Right ventricle myocardium inferior (tissue), 1 donor: ENCODE results near the gene SHC4. TPM values are rescaled to one million over a fixed set of nuclear protein-coding genes. Genes with fewer than 3 reads are reported as not detected.
A peak's percentile ranks its signal among the peaks of the same experiment; 100 is the strongest.
"Not testable (repeated sequence)": the region's sequence is repeated elsewhere in the genome, so short reads cannot be mapped to it uniquely, and the experiment has no call there.

Experiments
- ATAC-seq: fragments of 200-7000 bp; cut with Tn5 transposase; one replicate; pipeline ENCODE4 v1.9.1; 2020; ENCODE audit warnings: mild to moderate bottlenecking, moderate library complexity
- DNase-seq: peaks from one replicate; pipeline ENCODE4 v3.0.0; 2021; ENCODE audit errors: missing footprints
- intact Hi-C: fragments of 100-400 bp; cut with DNase I; formaldehyde crosslinking; loops from one replicate; pipeline ENCODE4 v1.11.0; 2022
- total RNA-seq: library from RNA; stranded (reverse); fragmentation: NEBNext Ultra II Directional; extraction: Animal tissue kit (Norgen Biotek cat#: 25700); gene quantifications from one replicate; pipeline ENCODE4 v1.2.1, GENCODE V29; 2021
- donor health status: DM: no; HTN: yes; CAD: no; lungs with severe emphysema.

The SHC4 gene
- total RNA-seq, 1 donor from 2014 or later = 1.5 TPM

DNA sequence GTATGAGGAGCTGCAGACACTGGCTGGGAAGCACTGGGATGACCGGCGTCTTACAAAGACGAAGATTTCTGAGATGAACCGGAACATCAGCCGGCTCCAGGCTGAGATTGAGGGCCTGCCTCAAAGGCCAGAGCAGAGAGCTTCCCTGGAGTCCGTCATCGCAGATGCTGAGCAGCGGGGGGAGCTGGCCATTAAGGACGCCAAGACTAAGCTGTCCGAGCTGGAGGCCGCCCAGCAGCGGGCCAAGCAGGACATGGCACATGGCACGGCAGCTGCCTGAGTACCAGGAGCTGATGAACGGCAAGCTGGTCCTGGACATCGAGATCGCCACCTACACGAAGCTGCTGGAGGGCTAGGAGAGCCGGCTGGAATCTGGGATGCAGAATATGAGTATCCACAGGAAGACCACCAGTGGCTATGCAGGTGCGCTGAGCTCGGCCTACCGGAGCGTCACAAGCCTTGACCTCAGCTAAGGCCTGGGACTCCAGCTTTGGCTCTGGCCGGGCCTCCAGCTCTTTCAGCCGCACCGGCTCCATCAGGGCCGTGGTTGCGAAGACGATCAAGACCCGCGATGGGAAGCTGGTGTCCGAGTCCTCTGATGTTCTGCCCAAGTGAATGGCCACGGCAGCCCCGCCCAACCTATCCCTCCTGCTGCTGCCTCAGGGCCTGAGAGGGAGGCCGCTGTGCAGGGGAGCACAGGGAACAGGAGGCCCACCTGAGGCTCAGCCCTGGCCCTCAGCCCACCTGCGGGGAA, 9.2 kb upstream of the SHC4 start:
- ATAC-seq = no peak
- no peak for DNase-seq
- intact Hi-C loops = no loop called here

DNA sequence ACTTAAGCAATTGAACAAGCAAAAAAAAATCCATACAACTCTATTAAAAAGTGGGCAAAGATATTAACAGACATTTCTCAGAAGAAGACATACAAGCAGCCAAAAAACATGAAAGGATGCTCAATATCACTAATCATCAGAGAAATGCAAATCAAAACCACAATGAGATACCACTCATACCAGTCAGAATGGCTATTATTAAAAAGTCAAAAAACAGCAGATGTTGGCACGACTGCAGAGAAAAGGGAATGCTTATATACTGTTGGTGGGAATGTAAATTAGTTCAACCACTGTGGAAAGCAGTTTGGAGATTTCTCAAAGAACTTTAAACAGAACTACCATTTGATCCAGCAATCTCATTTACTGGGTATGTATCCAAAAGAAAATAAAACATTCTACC, 7.2 kb upstream of the SHC4 start:
- ATAC-seq, DNase-seq, intact Hi-C loops: not testable (repeated sequence)

DNA sequence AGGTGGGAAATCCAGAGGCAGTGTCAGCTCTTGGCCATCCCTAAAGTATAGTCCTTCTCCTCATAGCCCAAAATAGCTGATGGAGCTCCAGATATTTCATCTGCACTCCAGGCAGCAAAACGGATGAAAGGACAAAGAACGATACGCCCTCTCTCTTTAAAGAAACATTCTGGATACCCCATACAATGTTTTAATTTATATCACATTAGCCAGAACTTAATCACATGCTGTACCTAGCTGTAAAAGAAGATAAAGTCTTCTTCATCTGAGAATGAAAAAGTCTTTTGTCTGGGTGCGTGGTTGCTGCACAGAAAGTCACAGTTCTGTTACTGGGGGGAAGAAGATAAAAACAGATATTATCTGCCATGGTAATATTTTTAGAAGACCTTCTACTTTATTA, 4.3 kb upstream of the SHC4 start:
- DNase-seq = no peak
- ATAC-seq = no peak
- intact Hi-C loops = no loop called here

DNA sequence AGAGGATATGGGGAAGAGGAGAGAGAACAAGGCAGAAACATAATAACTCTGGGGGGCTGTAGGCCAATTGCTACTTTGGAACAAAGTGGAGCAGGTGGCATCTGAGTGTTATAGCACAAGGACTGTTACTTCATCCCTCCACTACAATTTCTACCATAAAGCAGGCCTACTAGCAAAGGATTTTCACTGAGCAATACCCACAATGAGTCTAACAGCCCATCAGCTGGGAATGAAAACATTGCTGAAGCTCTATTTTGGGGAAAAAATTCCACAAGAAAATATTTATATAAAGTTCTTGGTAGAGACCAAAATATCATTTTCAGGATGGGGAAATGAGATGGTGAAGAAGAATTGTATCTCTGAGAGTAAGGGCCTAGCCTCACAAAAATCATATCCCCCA, 3.6 kb upstream of the SHC4 start:
- ATAC-seq = no peak
- intact Hi-C loops = no loop called here
- DNase-seq = no peak

DNA sequence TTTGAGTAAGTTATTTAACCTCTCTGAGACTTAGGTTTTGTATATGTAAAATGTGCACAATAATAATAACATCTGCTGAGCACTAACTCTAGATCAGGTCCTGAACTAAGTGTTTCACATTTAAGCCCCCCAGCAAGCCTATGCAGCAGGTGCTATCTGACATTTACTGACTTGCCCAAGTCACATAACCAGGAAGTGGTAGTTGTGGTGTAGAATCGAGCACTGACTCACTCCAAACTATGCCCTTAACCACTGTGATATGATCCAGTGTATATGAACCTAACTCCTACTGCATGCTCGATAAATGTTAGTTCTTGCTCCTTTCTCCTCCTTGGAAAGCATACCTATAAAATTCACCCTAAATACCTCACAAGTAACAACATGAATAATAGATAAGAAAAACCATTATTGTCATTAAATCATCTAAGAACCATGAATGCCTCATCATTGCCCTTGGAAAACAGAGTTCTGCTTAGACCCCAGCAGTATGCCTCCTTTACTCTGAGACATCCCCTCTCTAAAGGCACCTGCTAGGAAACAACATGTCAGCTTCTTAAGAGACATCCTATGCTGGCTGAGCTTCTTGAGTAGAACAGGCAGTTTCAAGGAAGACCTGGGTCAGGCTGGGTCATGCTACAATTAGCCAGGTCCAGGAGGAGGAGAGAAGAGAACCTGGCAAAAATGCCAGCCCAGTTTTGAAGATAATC, 3.0 kb upstream of the SHC4 start:
- intact Hi-C loops = no loop called here
- DNase-seq (no peak), ATAC-seq (no peak)

DNA sequence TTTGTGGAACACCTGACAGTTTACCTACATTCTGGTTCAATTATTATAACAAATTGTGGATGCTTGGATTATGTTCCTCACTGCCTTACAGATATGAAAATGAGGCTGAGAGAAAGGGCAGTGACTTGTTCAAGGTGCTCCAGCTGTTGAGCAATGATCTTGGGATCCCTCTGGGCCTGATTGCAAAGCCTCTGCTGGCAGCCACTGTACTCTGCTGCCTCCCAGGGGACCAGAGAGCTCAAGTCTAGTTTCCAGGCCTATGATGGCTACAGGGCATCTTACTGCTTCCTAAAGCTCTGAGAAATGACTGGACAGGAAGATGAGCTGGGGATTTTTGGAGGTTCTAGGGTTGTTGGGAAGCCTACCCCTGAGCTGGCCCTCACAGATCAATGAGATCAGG, 2.3 kb upstream of the SHC4 start:
- ATAC-seq (no peak), DNase-seq (no peak)
- intact Hi-C loops = no loop called here

DNA sequence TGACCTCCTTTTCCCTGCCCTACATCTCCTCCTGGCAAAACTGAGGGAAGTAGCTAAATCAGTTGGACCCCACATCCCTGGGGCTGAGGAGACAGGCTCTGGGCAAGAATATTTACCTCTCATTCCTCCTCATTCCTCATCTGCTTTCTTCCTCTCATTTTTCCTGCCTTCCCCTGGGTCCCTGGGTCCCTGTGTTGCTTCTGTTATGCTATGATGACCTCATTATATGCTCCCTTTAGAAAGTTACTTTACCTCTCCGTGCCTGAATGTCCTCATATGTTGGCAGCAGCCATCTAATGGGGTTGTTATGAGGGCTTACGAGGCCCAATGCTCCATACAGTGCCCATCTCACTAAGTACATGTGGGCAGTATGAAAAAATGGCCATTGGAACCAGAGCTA, 1.2 kb upstream of the SHC4 start:
- no peak for DNase-seq
- ATAC-seq = no peak
- intact Hi-C loops = no loop called here

DNA sequence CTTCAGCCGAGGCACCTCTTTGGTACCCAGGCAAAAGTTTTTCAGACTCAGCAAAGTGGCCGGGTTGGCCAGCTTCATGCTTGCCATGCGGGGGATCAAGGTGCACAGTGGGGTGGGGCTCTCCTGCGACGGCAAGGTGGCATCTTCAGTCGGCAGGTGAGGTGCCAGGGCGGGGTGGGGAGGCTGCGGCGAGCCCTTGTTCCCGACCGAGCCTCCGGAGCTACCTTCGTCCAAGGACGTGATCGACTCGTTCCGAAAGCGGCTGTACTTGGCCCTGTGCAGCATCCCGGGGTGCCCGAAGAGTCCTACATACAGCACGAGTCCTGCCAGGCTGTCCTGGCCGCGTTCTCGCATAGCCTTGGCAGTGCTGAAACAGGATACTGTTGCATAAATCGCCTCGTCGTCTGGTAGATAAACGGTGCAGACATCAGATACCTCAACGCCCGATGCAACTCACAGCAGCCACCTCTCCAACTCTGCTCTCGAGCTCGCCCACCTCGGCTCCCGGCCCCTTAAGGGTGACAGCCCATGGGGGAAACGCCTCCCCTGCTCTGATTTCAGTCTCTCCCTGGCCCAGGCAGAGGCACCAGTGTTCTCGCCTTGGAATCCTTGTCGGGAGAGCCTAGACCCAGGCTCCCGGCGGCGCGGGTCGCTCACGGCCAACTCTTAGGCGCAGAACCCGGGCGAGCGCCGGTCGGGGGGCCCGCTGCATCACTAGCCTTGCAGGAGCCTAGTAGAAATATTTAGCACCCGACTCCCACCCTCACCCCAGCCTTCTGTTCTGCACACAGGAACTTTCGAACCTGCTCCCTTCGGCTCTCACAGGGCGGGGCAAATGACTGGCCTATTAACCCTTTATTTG, 826 bp downstream of the SHC4 start:
- DNase-seq = peak; percentile 78
- intact Hi-C loops = loop anchor here (2.0 kb wide), 1 partner anchor 84 kb away; the partner anchor contains the start of gene EID1
- ATAC-seq = peak; percentile 81

DNA sequence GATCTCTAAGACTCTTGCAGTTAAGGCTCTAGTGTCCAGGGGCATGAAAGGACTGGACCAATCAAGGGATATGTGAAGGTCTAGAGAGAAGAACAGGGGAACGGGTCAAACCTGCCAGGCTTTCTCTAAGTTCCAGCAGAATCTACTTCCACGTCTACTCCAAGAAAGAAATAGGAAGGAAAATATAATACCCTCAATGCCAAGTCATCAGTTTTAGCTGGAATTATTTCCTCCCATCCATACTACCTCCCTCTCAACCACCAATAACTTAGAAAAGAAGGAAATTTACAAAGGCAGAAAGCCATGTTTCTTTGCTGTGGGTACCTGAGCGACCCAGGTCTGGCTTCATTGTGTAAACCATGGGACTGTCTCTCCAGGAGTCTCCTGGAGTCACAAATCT, 7.8 kb downstream of the SHC4 start:
- no peak for ATAC-seq
- DNase-seq = no peak
- intact Hi-C loops = no loop called here

DNA sequence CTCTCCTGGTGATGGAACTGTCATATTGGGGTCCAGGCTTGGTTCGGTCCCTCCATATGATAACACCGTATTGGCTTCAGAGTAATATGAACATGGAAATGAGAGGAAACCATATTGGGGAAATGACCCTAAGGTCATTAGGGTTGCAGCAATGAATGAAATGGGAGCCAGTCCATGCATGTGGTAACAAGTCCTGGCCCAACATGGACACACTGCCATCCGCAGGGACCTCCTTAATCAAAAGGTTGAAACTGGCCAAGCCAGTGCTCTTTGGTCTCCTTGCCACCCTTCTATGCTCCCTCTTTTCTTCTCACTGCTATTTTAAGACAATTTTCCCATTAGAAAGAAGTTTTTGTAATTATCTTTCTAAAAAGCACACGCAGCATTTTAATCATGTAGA, 8.3 kb downstream of the SHC4 start:
- no peak for ATAC-seq
- intact Hi-C loops = no loop called here
- DNase-seq = no peak

DNA sequence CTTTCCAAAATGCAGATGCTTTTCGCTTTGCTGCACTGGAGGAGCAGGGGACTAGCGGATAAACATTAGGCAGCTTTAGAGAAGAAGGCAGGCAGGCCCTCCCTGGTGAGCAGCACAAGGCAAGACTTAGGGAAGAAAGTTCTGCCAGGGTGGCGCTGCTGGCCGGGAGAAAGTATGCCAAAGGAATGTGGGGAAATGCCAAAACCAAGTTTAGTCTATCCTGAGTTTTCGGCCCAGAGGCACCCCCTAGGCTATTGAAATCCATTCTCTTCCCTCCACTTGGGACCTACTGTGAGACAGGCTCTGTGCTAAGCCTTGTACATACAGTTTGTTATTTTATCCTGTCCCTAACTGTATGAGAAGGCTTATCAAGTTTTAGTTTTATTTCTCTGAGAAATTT, 9.2 kb downstream of the SHC4 start:
- DNase-seq = no peak
- peak; percentile 54 for ATAC-seq
- intact Hi-C loops = no loop called here

DNA sequence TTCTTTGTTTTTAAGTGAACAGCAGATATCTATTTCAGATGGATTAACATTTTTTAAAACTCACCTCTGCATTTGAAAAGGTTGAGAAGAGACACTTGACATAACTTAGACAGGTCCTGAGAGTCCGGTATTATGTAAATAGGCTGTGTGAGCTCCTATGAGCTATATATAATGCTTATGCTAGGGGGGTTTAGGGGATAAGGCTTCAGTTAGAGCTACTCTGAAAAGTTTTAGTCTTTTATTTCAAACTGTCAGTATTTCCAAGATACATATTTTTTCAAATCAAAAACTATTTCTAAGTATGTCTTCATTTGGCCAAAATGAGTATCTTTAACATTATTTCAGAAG, 16.9 kb downstream of the SHC4 start:
- intact Hi-C loops = no loop called here
- no peak for ATAC-seq
- DNase-seq = no peak

DNA sequence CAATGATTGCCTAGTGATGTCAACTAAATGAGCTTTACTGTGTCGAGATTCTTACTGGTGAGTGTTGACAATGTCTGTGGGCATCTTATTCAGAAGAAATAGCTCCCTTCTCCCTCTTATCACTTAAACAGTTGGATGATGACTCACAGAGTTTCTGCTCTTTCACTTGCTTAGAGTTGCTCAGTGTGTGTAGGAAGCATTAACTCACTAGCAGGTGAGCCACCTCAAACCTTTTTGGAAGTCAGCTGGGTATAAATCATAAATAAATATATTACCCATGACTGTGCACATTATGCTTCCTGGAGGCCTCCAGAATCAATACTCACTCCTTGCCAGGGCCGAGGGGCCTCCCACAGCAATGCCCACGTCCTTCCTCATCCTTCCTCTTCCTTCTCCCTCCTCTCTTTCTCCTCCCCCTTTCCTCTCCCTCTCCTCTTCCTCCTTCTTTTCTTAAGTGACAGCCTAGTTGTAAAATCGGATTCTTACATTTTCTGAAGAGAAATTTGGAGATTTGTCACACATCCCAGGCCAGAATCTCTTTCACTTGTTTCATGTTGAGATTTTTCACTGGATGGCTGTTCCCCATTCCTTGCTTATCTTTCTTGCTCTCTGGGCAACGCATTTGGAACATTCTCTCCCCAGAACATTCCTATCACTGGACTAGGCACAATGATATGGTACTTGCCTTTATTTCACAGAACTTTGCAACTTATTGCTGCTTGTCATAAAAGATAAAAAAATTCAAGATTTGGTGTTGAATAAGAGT, 17.5 kb downstream of the SHC4 start:
- no peak for DNase-seq
- intact Hi-C loops = no loop called here
- ATAC-seq = peak; percentile 36

DNA sequence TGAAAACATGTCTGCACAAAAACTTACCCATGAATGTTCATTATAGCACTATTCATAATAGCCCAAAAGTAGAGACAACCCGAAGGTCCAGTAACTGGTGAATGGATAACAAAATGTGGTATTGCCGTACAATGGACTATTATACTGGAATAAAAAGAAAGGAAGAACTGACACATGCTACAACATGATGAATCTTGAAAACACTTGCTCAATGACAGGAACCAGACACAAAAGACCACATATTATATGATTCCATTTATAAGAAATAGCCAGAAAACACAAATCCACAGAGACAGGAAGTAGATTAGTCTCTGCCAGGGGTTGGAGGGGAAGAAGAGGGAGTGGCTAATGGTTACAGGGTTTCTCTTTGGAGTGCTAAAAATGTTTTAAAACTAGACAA, 18.3 kb downstream of the SHC4 start:
- peak; percentile 48 for ATAC-seq
- intact Hi-C loops = no loop called here
- DNase-seq = no peak

DNA sequence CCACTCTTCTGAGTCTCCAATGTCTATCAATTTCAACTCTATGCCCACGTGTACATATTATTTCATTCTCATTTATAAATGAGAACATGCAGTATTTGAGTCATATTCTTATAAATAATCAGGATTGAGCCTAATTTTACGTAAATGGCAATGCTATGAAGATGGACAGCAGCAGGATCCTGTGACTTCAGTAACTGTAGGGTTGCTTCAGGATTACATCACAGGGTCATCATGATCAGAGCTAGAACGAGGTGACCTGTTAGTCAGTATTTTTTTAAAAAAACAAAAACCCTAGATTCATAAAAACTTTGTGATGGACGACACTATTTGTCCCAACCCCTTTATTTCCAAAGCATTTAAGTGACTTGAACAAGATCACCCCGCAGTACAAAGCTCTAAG, 21.8 kb downstream of the SHC4 start:
- intact Hi-C loops = no loop called here
- DNase-seq (no peak), ATAC-seq (no peak)

DNA sequence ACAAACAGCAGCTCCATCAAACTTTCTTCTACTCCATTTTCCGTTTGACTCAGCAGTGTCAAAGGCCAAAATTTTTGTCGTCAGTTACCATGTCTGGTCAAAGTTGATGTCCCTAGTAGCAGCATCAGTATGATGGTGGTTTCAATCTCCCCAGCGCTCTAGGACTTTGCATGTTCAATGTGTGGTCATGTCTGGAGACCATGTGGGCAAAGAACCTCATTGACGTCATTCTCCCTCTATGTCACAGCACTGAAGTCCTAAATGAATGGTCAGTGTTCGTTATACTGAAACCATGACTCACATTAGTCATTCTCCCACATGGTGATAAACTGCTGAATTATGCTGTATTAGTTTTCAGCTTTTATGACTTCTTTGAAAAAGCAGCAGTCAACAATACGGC, 23.2 kb downstream of the SHC4 start:
- DNase-seq (no peak), ATAC-seq (no peak)
- intact Hi-C loops = no loop called here

DNA sequence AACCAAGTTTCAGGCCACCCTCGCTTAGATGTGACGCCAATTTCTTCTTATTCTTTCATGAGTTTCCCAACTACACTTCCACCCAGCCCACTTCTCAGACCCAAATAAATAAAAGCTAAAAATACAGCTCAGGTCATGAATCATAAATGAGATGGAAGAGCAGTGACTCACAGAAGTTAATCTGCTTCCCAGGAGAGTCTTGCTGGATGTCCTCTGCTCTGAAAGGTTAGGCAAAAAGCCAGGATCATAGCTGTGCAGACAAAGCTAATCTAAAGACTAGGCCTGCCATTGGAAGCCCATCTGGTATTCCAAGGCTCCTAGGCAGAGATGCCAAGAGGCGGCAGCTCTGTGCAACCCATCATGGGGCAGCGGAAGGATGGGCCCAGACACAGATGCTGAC, 24.1 kb downstream of the SHC4 start:
- DNase-seq = no peak
- ATAC-seq = no peak
- intact Hi-C loops = no loop called here

DNA sequence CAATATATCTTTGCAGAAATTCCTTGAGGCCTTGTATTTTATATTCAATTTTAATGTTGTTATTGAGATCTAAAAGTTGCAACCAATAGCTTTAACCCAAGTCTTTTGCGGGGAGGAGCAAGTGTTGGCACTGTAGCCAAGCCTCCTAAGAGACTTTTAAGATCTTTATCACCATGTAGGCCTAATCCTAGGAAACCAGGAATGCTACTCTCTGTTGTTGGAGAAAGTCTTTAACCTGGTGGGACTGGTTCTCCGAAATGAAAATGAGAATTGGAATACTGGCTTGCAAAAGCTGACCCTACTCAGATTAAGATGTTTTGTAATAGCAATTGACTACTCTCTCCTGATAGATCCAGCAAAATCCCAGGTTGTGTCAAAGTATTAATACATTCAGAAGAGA, 25.8 kb downstream of the SHC4 start:
- intact Hi-C loops = no loop called here
- DNase-seq = no peak

DNA sequence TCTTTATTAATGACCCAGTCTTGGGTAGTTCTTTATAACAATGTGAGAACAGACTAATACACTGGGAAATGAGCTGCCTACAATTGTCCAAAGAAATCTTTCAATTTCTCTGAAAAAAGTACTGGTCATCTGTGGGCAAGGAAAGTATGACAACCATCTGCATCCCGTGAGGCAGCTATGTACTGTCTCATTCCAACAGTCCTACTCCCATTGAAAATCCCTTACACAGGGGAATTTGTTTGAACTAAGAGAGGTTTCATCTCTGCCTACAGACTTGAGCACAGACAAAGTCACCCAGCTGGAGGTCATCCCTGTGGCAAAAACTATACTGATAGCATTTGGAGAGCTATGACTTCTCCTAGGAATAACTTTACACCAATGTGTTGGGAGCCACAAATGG, 27.1 kb downstream of the SHC4 start:
- DNase-seq (no peak), ATAC-seq (no peak)
- intact Hi-C loops = no loop called here

More for the DNA sequence above, 25.8 kb downstream of the SHC4 start:
- ATAC-seq = no peak
